GM11168 (cell line): ENCODE results near the gene TPRX1.
"Not testable (repeated sequence)": the region's sequence is repeated elsewhere in the genome, so short reads cannot be mapped to it uniquely, and the experiment has no call there.

ENCODE experiments used
- in situ Hi-C: fragments of 300-500 bp; cut with MboI; formaldehyde crosslinking; loops from one replicate; pipeline ENCODE4 v1.12.0; 2022; ENCODE audit warnings: low sequenced_read_pairs; ENCODE audit not compliant: unreplicated experiment

Gene TPRX1

DNA sequence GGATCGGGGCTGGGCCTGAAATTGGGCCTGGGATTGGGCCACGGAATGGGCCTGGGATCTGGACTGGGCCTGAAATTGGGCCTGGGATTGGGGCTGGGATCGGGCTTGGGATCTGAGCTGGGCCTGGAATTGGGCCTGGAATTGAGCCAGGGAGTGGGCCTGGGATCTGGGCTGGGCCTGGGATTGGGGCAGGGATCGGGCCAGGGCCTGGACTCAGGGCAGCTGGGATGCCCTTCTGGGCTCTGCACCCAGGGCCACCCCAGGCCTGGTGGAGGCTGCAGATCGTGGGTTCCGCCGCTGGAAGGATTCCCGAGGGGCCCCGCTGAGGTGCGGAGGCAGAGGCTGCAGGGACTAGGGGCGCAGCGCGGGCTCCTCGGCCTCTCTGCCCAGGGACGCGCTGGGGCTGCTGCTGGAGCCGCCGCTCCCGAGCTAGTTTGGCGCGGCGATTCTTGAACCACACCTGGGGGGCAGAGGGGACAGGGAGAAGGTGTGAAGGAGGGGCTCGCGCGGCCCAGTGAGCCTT, 1.8 kb downstream of the TPRX1 start:
- in situ Hi-C loops = no loop called here

DNA sequence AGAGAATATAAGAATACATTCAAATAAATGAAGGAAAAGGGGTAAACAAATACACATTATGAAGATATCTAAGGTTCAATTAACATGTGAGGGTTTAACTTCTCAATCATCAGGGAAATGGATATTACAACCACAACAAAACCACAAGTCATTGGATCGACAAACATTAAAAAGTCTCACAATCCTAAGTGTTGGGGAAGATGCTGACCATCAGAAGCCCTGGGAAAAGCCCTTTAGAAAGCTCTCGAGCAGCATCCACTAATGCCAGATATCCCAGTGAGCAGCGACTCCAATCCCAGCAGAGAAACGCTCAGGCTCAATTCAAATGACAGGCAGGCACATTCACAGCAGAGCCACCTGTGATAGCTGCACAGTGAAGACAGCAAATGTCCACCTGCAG, 3.1 kb downstream of the TPRX1 start:
- in situ Hi-C loops = no loop called here

DNA sequence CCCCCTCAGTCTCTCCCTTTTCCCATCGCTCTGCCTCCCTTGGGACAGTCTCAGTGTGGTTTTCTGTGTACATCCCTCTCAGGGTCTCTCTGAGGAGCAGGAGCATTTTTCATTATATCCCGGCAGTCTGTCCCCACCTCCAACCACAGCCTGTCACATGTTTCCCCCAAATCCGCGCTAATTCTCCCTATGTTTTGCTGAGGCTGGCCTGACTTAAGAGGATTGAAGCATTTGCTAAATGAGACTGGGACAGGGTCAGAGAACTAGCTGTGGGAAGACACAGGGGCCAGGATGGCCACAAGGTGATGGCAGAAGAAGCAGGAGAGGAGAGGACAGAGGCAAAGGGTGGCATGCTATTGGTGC, 5.5 kb downstream of the TPRX1 start:
- in situ Hi-C loops = no loop called here

DNA sequence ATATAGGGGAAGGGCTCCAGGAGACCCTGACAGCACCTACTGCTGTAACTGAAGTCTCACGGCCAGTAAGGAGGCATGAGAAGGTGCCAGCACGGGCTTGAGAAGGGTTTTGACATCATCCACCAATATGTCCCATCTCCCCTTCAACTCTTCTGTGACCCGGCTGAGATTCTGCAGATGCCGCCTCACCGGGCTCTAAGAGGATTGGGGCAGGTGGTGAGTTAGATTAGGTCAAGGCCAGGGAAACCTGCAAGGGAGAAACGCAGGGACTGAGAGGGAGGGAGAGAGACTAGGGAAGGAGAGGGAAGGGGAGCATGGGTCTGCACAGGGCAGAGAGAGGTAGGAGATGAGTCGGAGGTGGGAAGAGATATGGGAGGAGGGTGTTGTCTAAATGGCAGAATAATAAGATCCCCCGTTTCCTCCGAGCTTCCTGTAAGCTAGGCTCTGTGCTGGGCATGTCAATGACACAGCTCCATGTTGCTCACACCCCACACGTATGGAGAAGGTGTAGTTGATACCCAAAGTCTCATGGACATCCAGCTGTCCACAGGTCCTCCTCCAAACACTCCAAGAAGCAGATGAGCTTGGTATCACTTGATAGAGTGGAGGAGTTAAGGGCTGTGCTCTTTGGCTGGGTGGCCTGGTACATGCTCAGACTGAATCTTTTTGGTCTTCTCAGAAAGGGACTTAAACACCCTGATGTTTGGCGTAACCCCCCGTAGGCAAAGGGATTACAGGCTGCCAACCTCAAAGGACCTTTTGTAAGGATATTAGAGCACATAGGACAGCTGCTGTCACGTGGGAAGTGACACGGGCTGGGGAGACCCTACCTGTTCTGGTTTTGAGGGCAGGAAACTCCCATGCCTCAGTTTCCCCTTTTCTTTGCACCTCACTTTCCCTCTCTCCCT, 6.1 kb downstream of the TPRX1 start:
- in situ Hi-C loops = no loop called here

DNA sequence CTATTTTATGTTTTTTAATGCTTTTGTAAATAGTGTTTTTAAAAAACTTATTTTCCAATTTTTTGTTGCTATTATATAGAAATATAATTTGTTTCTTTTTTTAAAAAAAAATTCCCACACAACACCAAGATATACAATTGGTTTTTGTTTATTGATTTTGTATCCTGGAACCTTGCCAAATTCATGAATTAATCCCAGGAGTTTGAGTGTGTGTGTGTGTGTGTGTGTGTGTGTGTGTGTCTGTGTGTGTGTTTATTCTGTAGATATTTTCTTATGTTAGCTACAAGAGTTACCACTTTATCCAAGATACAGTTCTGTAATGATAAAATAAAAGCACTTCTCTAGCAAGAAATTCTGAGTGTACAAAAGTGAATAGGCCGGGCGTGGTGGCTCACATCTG, 7.6 kb downstream of the TPRX1 start:
- in situ Hi-C loops = no loop called here

DNA sequence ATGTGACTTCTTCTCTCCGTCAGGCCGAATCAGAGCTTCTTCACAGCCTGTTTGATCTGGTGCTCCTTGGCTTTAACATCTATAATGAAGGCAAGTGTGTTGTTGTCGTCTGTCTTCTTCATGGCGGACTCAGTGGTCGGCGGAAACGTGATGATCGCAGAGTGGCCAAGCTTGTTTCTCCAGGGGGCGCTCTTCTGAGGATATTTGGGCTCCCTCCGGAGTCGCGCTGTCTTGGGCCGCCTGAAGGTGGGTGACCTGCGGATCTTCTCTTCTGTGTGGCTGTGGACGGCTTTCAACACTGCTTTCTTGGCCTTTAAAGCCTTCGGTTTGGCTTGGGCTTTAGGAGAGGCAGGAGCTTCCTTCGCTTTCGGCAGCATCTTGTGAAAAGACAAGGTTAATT, 9.8 kb downstream of the TPRX1 start:
- in situ Hi-C loops = no loop called here

DNA sequence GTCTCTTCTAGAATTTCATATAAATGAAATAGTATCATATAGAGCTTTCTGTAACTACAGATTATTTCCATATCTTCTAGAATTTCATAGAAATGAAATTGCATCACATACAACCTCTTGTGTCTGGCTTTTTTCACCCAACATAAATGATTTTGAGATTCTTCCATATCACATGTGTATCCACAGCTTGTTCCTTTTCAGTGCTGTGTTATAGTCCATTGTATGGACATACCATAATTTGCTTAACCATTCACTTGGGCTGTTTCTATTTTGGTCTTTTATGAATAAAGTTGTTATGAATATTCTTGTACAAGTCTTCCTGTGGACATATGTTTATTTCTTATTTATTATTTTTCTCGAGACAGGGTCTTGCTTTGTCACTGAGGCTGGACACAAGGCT, 11.7 kb downstream of the TPRX1 start:
- in situ Hi-C loops = no loop called here

DNA sequence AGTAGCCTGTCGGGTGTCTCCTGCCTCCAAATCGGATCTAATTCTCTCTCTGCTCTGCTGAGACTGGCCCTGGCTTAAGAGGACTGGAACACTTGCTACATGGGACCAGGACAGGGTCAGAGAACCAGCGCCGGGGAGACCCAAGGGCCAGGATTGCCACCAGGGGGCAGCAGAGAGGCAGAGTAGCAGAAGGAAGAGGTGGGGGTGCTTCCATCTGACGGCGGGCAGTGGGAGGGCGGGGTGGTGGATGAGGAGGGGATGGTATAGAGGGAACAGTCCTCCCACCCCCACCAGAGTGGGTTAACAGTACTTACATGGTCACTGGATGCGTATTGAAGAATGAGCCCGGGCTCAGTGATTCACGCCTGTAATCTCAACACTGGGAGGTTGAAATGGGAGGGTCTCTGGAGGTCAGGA, 13.9 kb downstream of the TPRX1 start:
- in situ Hi-C loops = no loop called here

DNA sequence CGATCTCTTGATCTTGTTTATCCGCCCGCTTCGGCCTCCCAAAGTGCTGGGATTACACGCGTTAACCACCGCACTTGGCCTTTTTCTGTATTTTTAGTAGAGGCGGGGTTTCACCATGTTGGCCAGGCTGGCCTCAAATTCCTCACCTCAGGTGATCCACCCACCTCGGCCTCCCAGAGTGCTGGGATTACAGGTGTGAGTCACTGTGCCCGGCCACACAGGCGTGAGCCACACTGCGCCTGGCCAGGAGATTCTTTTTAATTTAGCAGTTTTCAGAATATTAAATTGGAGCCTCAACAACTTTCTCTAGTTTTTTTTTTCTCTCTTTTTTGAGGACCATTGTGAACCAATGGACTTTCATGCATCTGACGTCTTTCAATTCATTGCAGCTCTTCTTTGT, 14.5 kb downstream of the TPRX1 start:
- in situ Hi-C loops = not testable (repeated sequence)

DNA sequence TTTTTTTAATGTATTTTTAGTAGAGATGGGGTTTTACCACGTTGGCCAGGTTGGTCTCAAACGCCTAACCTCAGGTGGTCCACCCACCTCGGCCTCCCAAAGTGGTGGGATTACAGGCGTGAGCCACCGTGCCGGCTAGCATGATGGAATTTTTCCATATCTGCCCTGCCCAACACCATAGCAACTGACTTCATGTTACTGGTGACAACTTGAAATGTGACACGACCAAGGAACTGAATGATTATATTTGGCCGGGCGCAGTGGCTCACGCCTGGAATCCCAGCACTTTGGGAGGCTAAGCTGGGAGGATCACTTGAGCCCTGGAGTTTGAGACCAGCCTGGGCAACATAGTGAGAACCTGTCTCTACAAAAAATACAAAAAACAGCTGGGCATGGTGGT, 17.0 kb downstream of the TPRX1 start:
- in situ Hi-C loops = not testable (repeated sequence)

DNA sequence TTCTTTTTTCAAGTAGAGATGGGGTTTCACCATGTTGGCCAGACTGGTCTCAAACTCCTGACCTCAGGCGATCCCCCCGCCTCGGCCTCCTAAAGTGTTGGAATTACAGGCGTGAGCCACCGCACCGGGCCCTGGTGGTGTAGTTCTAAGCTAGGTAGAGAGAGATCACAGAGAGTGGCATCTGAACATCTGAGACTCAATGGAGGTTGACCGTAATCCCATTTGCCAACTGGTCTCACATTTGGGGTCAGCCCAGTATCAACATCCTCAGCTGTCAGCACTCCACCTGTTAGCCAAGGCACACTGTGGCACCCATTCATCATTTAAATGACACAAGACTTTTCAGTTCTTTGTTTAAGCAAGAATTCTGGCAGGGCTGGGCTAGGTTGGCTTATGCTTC, 17.8 kb downstream of the TPRX1 start:
- in situ Hi-C loops = no loop called here

DNA sequence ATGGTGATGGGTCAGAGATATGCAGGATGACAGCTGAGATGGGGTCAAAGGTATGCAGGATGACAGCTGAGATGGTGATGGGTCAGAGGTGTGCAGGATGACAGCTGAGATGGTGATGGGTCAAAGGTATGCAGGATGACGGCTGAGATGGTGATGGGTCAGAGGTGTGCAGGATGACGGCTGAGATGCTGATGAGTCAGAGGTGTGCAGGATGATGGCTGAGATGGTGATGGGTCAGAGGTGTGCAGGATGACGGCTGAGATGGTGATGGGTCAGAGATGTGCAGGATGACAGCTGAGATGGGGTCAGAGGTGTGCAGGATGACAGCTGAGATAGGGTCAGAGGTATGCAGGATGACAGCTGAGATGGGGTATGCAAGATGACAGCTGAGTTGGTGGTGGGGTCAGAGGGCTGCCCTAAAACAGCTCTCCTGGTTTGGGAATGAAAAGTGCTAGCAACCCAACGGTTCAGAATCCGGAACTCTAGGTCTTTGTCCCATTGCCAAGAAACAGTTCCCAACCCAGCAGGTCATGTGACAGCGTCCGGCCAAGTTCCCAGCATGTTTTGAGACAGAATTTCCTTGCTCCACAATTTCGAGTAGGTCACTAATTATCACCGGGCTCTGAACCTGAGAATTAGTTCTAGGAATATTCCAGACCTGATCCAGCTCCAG, 22.6 kb downstream of the TPRX1 start:
- in situ Hi-C loops = no loop called here

DNA sequence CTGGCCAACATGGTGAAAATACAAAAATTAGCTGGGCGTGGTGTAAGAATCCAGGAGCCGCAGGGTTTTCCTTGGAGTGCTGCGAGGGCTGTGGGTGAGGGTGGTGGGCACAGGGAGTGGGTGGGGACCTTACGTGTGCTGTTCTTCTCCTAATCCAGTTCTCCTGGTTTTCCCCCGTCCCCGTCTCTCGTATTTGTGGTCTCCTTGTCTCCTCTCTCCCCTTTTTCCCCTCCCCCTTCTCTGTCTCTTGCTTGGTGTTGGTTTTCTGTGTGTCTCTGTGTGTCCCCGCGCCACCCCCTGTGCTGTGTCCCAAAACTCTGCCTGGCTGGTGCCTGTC, 24.2 kb downstream of the TPRX1 start:
- in situ Hi-C loops = no loop called here

DNA sequence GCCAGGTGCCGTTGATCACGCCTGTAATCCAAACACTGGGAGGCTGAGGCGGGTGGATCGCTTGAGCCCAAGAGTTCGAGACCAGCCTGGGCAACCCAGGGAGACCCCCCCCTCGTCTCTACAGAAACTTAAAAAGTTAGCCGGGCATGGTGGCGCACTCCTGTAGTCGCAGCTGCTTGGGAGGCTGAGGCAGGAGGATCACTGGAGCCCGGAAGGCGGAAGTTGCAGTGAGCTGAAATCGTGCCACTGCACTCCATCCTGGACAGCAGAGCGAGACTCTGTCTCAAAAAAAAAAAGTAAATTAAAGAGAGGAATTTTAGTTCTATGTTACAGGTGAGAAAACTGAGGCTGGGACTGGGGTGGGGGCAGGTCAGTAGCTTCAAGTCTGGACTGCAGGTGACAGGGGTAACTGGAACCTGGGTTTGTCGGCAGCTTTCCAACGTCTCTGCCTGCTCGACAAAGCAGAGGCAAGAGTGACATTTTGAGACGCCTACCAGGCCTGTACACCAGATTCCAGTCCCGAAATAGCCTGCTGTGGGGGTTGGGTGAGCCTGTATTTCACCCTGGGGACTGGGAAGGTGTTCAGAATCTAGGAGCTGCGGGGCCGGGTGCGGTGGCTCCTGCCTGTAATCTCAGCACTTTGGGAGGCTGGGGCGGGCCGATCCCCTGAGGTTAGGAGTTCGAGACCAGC, 24.7 kb downstream of the TPRX1 start:
- in situ Hi-C loops = no loop called here

DNA sequence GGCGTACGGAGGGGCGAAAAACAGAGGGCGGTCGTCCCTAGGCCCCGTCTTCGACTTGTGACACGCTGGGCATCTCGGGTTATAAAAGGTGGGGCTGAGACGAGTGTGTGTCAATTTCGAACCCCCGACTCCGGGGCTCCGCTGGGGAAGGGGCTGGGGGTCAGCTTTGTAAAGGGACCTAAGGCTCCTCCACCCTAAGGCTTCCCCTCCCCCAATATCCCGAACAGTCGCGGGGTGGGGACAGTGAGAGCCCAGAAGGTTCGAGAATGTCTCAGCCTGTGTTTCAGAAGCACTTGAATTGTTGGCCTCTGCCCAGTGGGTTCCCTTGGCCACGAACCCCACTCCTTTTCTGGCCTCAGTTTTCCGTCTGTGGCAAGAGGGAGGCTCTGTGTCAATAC, 25.4 kb downstream of the TPRX1 start:
- in situ Hi-C loops = no loop called here

DNA sequence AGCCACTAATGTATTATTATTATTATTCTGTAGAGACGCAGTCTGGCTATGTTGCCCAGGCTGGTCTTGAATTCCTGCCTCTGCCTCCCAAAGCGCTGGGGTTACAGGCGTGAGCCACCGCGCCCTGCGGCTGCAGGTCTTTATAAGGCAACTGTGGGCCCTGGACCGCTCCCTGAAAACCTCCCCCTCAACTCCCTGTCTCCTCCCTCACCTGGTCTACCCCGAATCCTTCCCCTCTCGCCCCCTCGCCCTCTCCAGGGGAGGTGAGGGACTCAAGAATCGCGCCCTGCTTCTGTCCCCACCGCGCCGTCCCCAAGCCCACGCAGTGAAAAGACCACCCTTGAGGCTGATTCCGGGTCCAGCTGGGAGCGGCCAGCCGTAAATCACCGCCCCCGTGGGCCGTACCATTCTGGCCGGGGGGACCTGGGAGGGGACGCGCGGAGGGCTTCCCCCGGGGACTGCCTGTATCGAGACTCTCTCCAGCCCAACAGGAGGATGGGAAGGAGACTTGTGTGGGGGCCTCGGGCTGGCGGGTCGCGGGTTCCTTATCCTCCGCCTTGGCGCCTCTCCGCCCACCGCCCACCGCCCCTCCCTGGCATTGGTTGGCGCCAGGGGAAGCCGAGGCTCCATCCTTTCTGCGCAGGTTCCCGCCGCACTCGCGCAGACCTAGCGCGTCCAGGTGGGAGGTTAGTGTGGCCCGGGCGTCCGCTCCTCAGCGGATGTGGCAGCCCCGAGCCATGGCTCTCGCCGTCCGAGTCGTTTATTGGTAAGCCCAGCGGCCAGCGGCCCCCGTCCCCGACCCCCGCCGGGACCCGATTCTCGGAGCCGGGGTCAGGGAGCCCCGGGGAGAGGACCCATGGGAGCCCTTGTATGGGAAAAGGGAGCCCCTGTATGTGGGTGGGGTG, 26.1 kb downstream of the TPRX1 start, which contains the start of gene SELENOW:
Gene SELENOW, plus strand, starts transcription at position 655 of the 905 bp plus-strand sequence. Its CDS starts 83 bp downstream, at position 738.
- in situ Hi-C loops = no loop called here

DNA sequence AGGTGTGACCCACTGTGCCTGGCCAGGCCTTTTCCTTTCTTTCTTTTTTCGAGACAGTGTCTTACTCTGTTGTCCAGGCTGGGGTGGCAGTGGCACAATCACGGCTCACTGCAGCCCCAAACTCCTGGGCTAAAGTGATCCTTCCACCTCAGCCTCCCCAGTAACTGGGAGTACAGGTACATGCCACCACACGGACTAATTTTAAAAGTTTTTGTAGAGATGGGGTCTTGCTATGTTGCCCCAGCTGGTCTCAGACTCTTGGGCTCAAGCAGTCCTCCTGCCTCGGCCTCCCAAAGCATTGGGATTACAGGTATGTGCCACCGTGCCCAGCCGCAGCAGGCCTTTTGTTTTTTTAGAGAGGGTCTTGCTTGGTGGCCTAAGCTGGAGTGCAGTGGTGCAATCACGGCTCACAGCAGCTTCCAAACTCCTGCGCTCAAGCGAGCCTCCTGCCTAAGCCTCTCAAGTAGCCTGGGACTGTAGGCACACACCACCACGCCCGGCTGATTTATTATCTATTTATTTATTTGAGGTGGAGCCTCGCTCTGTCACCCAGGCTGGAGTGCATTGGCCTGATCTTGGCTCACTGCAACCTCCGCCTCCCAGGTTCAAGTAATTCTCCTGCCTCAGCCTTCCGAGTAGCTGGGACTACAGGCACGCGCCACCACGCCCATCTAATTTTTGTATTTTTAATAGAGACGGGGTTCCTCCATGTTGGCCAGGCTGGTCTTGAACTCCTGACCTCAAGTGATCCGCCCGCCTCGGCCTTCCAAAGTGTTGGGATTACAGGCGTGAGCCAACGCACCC, 26.9 kb downstream of the TPRX1 start:
- in situ Hi-C loops = not testable (repeated sequence)

DNA sequence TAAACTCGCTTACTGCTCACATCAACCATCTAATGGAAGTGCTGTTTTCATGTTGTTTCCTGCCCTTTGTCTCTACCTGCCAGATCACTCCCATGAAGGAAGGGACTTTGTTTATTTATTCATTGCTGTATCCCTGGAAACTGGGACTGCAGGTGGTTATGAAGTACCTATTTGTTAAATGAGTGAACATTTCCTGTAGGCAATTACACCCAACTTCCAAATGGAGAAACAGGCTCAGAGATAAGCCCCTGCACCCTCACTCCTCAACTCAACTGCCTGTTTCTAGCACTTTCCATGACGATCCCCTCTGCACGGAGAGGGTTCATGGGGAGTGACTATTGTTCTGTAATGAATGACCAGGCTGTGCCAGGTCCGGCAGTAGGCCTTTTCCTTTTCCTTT, 27.8 kb downstream of the TPRX1 start:
- in situ Hi-C loops = no loop called here

DNA sequence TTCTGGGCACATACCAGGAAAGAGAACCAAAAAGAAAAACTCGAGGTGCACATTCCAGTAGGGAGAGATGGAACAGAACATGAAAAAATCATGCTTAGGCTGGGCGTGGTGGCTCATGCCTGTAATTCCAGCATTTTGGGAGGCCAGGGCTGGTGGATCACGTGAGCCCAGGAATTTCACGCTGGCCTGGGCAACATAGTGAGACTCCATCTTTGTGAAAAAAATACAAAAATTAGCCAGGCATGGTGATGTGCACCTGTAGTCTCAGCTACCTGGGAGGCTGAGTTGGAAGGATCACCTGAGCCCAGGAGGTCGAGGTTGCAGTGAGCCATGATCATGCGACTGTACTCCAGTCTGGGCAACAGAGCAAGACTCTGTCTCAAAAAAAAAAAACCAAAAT, 33.1 kb downstream of the TPRX1 start:
- in situ Hi-C loops = not testable (repeated sequence)
